ENCODE measurements around the gene PTPA.

DNA sequence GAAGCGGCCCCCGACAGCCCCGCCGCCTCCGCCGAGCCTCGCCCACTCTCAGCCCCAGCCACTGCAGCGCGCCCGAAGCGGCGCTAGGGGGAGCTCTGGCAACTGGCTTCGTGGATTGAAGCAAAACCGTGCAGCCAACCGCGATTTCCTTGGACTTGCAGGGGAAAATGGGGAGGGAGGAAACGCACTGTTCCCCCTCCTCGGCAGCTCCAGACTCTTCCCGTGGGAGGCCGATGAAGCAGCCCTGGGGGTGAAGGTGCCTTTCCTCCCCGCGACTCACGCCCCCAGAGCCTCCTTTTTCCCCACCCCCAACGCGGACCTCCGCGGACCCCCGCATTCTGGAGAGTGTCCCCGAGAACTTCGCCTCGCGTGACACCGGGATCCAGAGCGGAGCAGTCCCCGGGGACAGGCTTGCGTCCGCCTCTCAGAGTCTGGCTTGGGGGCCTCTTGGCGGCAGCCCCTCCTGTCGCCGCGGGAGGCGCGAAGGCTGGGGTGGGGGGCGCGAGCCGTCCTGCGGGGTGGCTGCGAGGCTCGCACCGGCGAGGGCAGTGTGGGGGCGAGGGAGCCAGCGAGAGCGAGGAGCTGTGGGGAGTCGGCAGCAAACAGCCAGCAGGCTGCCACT is 63.0 kb downstream of the PTPA start:
- TF ChIP-seq, protein P1, sequence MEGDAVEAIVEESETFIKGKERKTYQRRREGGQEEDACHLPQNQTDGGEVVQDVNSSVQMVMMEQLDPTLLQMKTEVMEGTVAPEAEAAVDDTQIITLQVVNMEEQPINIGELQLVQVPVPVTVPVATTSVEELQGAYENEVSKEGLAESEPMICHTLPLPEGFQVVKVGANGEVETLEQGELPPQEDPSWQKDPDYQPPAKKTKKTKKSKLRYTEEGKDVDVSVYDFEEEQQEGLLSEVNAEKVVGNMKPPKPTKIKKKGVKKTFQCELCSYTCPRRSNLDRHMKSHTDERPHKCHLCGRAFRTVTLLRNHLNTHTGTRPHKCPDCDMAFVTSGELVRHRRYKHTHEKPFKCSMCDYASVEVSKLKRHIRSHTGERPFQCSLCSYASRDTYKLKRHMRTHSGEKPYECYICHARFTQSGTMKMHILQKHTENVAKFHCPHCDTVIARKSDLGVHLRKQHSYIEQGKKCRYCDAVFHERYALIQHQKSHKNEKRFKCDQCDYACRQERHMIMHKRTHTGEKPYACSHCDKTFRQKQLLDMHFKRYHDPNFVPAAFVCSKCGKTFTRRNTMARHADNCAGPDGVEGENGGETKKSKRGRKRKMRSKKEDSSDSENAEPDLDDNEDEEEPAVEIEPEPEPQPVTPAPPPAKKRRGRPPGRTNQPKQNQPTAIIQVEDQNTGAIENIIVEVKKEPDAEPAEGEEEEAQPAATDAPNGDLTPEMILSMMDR (IDR thresholded peaks at IDR 0.05; ENCODE audit: low read depth, low read length) = peak; percentile 92
- no peak for TF ChIP-seq EZH2phosphoT487 (IDR thresholded peaks at IDR 0.05; ENCODE audit: low read depth)
